ENCODE data around the gene NPR3.

The NPR3 gene

GRCh38 chr5:32794086-32794485 is 83.0 kb downstream of the NPR3 start:
- TF ChIP-seq USF1 (IDR thresholded peaks at IDR 0.05) = no peak
- no peak for TF ChIP-seq TEAD4 (IDR thresholded peaks at IDR 0.05)
- TF ChIP-seq CEBPB (IDR thresholded peaks at IDR 0.05) = no peak
- no peak; the same call in 1 of the 2 replicates for TF ChIP-seq RAD21 (IDR thresholded peaks at IDR 0.05; ENCODE audit: low read depth)
- TF ChIP-seq NFIC (IDR thresholded peaks at IDR 0.05) = no peak
- TF ChIP-seq FOXM1 (IDR thresholded peaks at IDR 0.05; ENCODE audit: borderline replicate concordance, low read depth) = no peak
- no peak for TF ChIP-seq EGR1 (IDR thresholded peaks at IDR 0.05)
- no peak for TF ChIP-seq MAX (IDR thresholded peaks at IDR 0.05)
- TF ChIP-seq TCF12 (IDR thresholded peaks at IDR 0.05; ENCODE audit: low read depth) = no peak
- no peak for TF ChIP-seq REST (IDR thresholded peaks at IDR 0.05; ENCODE audit: low read depth)

DNA sequence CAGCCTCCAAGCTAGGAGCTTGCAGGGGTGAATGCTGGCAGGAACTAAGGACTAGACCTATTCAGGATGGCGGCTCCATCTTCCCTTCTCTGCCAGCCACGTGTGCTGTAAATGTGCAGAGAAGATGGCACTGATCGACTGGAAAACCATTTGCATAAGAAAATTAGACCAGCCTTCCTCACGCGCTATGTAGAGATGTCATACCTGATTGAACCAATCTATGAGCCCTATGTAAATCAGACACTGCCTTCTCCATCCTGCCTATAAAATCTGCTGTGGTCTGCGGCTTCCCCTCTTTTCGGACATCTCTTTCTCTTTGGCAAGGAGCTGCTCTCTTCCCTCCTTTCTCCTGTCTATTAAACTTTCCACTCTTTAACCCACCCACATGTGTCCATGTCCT is 91.6 kb downstream of the NPR3 start:
- TF ChIP-seq CEBPB (IDR thresholded peaks at IDR 0.05) (no peak), RAD21 (IDR thresholded peaks at IDR 0.05; ENCODE audit: low read depth) (no peak), MAX (IDR thresholded peaks at IDR 0.05) (no peak), REST (IDR thresholded peaks at IDR 0.05; ENCODE audit: low read depth) (no peak), CREB1 (IDR thresholded peaks at IDR 0.05; ENCODE audit: low read depth) (no peak), EP300 (IDR thresholded peaks at IDR 0.05; ENCODE audit: borderline replicate concordance) (no peak), USF1 (IDR thresholded peaks at IDR 0.05) (no peak), NFIC (IDR thresholded peaks at IDR 0.05) (no peak), YY1 (IDR thresholded peaks at IDR 0.05; ENCODE audit: low read depth) (no peak), TAF1 (IDR thresholded peaks at IDR 0.05; ENCODE audit: low read depth) (no peak), FOXM1 (IDR thresholded peaks at IDR 0.05; ENCODE audit: borderline replicate concordance, low read depth) (no peak), TCF12 (IDR thresholded peaks at IDR 0.05; ENCODE audit: low read depth) (no peak), ZBTB7A (IDR thresholded peaks at IDR 0.05; ENCODE audit: low read depth) (no peak), TEAD4 (IDR thresholded peaks at IDR 0.05) (no peak), EGR1 (IDR thresholded peaks at IDR 0.05) (no peak)

- TF ChIP-seq EP300 (IDR thresholded peaks at IDR 0.05; ENCODE audit: borderline replicate concordance) = no peak
- TF ChIP-seq FOXM1 (IDR thresholded peaks at IDR 0.05; ENCODE audit: borderline replicate concordance, low read depth) = no peak
- no peak for TF ChIP-seq RAD21 (IDR thresholded peaks at IDR 0.05; ENCODE audit: low read depth)
- TF ChIP-seq REST (IDR thresholded peaks at IDR 0.05; ENCODE audit: low read depth) = no peak
- TF ChIP-seq ZBTB7A (IDR thresholded peaks at IDR 0.05; ENCODE audit: low read depth) = no peak
- TF ChIP-seq YY1 (IDR thresholded peaks at IDR 0.05; ENCODE audit: low read depth) = no peak
- TF ChIP-seq TCF12 (IDR thresholded peaks at IDR 0.05; ENCODE audit: low read depth) = no peak
- no peak for TF ChIP-seq NFIC (IDR thresholded peaks at IDR 0.05)
- TF ChIP-seq TAF1 (IDR thresholded peaks at IDR 0.05; ENCODE audit: low read depth) = no peak
- TF ChIP-seq TEAD4 (IDR thresholded peaks at IDR 0.05) = no peak
- TF ChIP-seq EGR1 (IDR thresholded peaks at IDR 0.05) = no peak
- no peak for TF ChIP-seq MAX (IDR thresholded peaks at IDR 0.05)
- no peak for TF ChIP-seq CREB1 (IDR thresholded peaks at IDR 0.05; ENCODE audit: low read depth)
- no peak for TF ChIP-seq USF1 (IDR thresholded peaks at IDR 0.05)
- TF ChIP-seq CEBPB (IDR thresholded peaks at IDR 0.05) = no peak
These were observed 92.5 kb downstream of the NPR3 start for GRCh38 chr5:32803656-32804055.

Data from Ishikawa (cell line).